ENCODE measurements around the gene EVI5. TPM values are rescaled to one million over a fixed set of nuclear protein-coding genes. Genes with fewer than 3 reads are reported as not detected.

EVI5 gene
- total RNA-seq, 1 donor from 2014 or later = 29.7 TPM

DNA sequence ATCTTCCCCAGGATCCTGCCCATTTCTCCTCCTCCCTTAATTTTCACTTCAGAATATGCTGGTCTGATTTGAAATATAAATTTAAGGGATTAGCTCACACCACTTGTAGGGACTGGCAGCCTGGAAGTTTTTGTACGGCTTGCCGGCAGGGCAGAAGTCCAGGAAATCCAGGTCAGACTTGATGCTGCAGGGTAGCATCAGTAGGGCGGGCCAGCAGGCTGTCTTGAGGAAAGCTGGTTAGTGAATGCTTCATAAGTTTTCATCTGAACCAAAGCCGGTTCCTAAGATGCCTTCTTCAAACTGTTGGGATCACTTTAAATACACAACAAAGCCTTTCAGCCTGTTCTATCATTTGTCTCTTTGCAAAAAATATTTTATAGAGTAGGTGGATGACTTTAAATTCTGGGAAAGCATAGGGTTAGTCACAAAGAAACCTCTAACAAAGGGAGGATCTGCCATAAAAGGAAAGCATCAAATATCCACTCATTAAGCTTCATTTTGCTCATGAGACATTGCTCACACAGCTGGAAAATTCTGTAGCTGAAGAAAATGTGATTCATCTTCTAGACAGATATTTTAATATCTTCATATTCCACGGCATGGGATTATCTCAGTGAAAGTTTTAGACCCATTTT is 207.5 kb downstream of the EVI5 start:
- H3K9me3 ChIP-seq = no peaks in the 10 kb centered on the region

DNA sequence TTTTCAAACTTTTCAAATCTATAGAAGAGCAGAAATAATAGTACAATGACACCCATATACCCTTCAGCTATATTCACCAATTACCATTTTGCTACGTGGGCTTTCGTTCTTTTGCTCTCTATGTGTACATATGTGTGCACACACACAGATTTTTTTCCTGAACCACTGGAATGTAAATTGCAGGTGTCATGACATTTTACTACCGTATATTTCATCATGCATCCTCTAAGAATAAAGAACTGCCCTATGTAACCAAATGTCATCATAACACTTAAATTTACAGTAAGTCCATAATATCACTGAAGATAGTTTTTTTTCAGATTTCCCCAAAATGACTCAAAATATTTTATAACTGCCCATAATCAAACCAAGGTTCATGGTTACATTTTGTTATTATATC is 209.8 kb downstream of the EVI5 start:
- H3K4me3 ChIP-seq = no peak overlapping the region
- intact Hi-C loops (cut with DNase I) = no loop called here

More for the DNA sequence above, 207.5 kb downstream of the EVI5 start:
- Histone ChIP-seq H3K36me3 (no peaks in the 10 kb centered on the region), H3K27me3 (no peaks in the 10 kb centered on the region), H3K4me1 (peaks cover 6% of the 10 kb centered on the region), H3K27ac (no peak overlapping the region), H3K4me3 (no peak overlapping the region)
- intact Hi-C loops (cut with DNase I) = no loop called here
- no peak for DNase-seq (ENCODE audit: extremely low spot score in 2 of 2)
- TF ChIP-seq, protein P1, sequence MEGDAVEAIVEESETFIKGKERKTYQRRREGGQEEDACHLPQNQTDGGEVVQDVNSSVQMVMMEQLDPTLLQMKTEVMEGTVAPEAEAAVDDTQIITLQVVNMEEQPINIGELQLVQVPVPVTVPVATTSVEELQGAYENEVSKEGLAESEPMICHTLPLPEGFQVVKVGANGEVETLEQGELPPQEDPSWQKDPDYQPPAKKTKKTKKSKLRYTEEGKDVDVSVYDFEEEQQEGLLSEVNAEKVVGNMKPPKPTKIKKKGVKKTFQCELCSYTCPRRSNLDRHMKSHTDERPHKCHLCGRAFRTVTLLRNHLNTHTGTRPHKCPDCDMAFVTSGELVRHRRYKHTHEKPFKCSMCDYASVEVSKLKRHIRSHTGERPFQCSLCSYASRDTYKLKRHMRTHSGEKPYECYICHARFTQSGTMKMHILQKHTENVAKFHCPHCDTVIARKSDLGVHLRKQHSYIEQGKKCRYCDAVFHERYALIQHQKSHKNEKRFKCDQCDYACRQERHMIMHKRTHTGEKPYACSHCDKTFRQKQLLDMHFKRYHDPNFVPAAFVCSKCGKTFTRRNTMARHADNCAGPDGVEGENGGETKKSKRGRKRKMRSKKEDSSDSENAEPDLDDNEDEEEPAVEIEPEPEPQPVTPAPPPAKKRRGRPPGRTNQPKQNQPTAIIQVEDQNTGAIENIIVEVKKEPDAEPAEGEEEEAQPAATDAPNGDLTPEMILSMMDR (IDR thresholded peaks at IDR 0.05) = no peak
- no peak for TF ChIP-seq POLR2A (IDR thresholded peaks at IDR 0.05)
- no peak for TF ChIP-seq POLR2AphosphoS5 (IDR thresholded peaks at IDR 0.05; ENCODE audit: insufficient read depth in 1 of 2, low read depth in 1 of 2)

DNA sequence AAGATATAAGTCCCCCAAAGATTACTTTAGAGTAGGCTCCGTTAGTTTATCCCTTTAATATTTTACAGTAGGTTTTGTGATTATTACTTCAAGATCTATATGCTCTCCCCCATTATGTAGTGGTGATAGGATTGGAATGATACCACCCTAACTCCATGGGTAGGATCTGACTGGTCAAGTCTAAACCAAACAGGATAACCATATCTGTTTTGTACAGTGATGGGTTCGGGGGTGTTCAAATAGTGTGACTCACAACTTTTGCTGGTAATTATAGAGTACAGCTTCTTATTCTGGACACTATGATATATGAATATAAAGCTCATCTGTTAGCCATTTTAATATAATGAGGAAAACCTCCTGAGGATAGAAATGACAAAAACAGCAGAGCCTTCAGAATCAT is 212.4 kb downstream of the EVI5 start:
- Histone ChIP-seq H3K4me3 (no peak overlapping the region), H3K36me3 (no peaks in the 10 kb centered on the region), H3K9me3 (no peaks in the 10 kb centered on the region), H3K4me1 (peaks cover 5% of the 10 kb centered on the region), H3K27ac (no peak overlapping the region), H3K27me3 (no peaks in the 10 kb centered on the region)
- no peak for TF ChIP-seq POLR2AphosphoS5 (IDR thresholded peaks at IDR 0.05; ENCODE audit: insufficient read depth in 1 of 2, low read depth in 1 of 2)
- intact Hi-C loops (cut with DNase I) = no loop called here
- no peak for DNase-seq (ENCODE audit: extremely low spot score in 2 of 2)

More for the DNA sequence above, 209.8 kb downstream of the EVI5 start:
- H3K9me3 ChIP-seq = no peaks in the 10 kb centered on the region
- TF ChIP-seq, protein P1 (IDR thresholded peaks at IDR 0.05) = no peak
- no peak for TF ChIP-seq POLR2A (IDR thresholded peaks at IDR 0.05)
- TF ChIP-seq POLR2AphosphoS5 (IDR thresholded peaks at IDR 0.05; ENCODE audit: insufficient read depth in 1 of 2, low read depth in 1 of 2) = no peak
- H3K36me3 ChIP-seq = no peaks in the 10 kb centered on the region
- no peak overlapping the region for H3K27ac ChIP-seq
- peaks cover 6% of the 10 kb centered on the region for H3K4me1 ChIP-seq
- no peaks in the 10 kb centered on the region for H3K27me3 ChIP-seq
- DNase-seq (ENCODE audit: extremely low spot score in 2 of 2) = no peak

DNA sequence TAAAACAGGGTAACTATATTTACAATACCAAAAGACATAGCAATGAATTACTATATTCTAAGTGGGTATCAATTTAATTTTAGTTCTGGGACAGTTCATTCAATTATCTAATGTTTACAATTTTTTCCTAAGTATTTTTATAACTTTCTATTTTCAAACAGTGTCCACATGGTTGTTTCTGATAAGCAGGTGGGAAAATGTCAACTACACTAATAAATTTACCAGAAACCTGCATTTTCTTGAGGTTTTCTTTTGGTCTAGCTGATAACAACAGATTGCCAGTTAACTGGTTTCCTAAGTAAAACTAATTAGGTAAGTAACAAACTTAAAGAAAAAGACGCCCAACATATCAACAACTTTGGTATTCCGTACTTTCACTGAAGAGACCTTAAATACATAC is 213.3 kb downstream of the EVI5 start:
- no peaks in the 10 kb centered on the region for H3K36me3 ChIP-seq
- no peaks in the 10 kb centered on the region for H3K4me1 ChIP-seq
- intact Hi-C loops (cut with DNase I) = no loop called here
- H3K27me3 ChIP-seq = no peaks in the 10 kb centered on the region
- no peak overlapping the region for H3K27ac ChIP-seq
- TF ChIP-seq POLR2AphosphoS5 (IDR thresholded peaks at IDR 0.05; ENCODE audit: insufficient read depth in 1 of 2, low read depth in 1 of 2) (no peak), POLR2A (IDR thresholded peaks at IDR 0.05) (no peak)
- TF ChIP-seq, protein P1 (IDR thresholded peaks at IDR 0.05) = no peak
- no peak for DNase-seq (ENCODE audit: extremely low spot score in 2 of 2)
- H3K4me3 ChIP-seq = no peak overlapping the region
- H3K9me3 ChIP-seq = no peaks in the 10 kb centered on the region

DNA sequence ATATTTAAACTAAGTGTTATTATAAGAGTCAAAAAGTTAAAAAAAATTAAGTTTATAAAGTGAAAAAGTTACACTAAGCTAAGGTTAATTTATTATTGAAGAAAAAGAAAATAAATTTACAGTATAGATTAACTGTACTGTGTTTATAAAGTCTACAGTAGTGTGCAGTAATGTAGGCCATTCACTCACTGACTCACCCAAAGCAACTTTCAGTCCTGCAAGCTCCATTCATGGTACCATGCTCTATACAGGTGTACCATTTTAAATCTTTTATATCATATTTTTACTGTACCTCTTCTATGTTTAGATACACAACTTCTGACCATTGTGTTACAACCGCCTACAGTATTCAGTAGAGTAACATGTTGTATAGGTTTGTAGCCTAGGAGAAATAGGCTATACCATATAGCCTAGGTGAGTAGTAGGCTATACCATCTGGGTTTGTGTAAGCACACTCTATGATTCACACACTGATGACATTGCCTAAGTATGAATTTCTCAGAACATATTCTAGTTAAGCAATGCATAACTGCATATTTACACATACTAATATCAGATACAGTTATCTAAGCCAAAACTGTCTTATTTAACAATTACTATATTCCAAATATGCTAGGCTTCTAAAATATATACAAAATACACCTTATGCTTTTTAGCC is 217.6 kb downstream of the EVI5 start:
- no peak for DNase-seq (ENCODE audit: extremely low spot score in 2 of 2)
- Histone ChIP-seq H3K27ac (no peak overlapping the region), H3K36me3 (no peaks in the 10 kb centered on the region), H3K27me3 (no peaks in the 10 kb centered on the region), H3K4me3 (no peak overlapping the region), H3K4me1 (no peaks in the 10 kb centered on the region), H3K9me3 (no peaks in the 10 kb centered on the region)
- intact Hi-C loops (cut with DNase I) = no loop called here
- TF ChIP-seq, protein P1 (IDR thresholded peaks at IDR 0.05) = no peak
- TF ChIP-seq POLR2AphosphoS5 (IDR thresholded peaks at IDR 0.05; ENCODE audit: insufficient read depth in 1 of 2, low read depth in 1 of 2) (no peak), POLR2A (IDR thresholded peaks at IDR 0.05) (no peak)
